Hematopoietic multipotent progenitor cell treated with erythropoietin and hydrocortisone succinate and interleukin-3 and kit ligand, for 17 days (in vitro differentiated cells): ENCODE measurements around the gene CAPN5.

Experiments used
- DNase-seq: peaks from one replicate; pipeline ENCODE4 v3.0.0-alpha.2; 2015; ENCODE audit warnings: low spot score

The CAPN5 gene

DNA sequence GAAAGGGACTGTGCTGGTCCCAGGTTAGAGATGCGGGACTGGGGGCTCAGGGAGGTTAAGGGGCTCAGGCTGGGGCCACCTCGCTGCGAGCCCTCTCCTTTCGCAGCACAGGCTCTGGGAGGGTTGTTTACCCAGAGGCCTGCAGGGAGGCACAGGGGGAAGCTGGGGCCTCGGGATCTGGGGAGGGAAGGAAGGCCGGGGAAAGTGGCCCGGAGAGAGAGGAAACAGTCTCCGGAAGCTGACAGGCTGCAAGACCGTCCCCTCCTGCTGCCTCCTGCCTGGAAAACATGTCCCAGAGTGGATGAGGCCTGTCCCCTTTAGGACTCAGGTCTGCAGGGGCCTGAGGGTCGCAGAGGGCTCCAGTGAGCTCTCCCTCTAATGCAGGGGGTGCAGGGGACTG lies 106.7 kb downstream of the CAPN5 start:
- DNase-seq: no peak

- no peak for DNase-seq
Observed at GRCh38 chr11:77174559-77174958, 107.8 kb downstream of the CAPN5 start.

- DNase-seq: no peak
Observed at GRCh38 chr11:77175021-77175842, 108.5 kb downstream of the CAPN5 start.
